Mesenteric fat pad (tissue), 1 donor: ENCODE results near the gene ADAMTS2. TPM values are rescaled to one million over a fixed set of nuclear protein-coding genes. Genes with fewer than 3 reads are reported as not detected.

Experiments
- DNase-seq: peaks from one replicate; pipeline ENCODE4 v3.0.0-alpha.2; 2020; ENCODE audit warnings: low spot score
- total RNA-seq: library from RNA; stranded (reverse); fragmentation: NEBNext Ultra II Directional; extraction: Animal tissue kit (Norgen Biotek cat#: 25700); gene quantifications from one replicate; pipeline ENCODE4 v1.2.1, GENCODE V29; 2021
- donor health status: DM: yes; HTN: yes; CAD: no.

ADAMTS2 gene
- total RNA-seq, 1 donor from 2014 or later, result 79.4 TPM

DNA sequence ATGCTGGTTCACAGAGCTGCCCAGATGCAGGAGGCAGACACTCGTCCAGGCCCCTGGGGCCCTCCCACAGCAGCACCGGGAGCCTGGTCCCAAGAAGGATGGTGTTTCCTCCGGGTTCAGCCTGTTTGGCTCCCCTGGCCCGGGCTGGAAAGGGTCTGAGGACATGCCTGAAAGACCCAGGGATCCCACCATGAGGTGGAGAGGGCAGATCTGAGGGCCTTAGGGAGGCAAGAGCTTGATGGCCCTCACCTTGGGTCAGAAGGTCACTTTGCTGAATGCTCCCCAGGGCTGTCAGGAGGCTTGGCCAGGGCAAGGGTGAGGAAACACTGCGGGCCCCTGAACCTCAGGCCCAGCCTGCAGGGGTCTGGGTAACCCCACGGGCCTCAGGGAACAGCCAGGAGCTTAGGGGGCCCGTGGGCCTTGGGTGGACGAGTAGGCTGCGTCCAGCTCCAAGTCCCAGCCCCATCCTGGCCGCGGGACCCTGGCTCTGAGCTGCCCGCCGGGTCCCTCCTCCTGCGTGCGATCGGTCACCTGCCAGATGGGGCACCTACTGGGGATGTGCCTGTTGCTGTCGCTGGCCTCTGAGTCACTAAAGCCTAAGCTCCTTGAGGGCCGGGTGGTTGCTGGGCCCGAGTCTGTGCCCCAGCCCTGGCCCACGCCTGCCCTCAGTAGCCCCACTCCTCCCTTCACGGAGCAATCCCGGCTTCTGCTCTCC, 178.9 kb downstream of the ADAMTS2 start:
- peak; percentile 87 for DNase-seq

DNA sequence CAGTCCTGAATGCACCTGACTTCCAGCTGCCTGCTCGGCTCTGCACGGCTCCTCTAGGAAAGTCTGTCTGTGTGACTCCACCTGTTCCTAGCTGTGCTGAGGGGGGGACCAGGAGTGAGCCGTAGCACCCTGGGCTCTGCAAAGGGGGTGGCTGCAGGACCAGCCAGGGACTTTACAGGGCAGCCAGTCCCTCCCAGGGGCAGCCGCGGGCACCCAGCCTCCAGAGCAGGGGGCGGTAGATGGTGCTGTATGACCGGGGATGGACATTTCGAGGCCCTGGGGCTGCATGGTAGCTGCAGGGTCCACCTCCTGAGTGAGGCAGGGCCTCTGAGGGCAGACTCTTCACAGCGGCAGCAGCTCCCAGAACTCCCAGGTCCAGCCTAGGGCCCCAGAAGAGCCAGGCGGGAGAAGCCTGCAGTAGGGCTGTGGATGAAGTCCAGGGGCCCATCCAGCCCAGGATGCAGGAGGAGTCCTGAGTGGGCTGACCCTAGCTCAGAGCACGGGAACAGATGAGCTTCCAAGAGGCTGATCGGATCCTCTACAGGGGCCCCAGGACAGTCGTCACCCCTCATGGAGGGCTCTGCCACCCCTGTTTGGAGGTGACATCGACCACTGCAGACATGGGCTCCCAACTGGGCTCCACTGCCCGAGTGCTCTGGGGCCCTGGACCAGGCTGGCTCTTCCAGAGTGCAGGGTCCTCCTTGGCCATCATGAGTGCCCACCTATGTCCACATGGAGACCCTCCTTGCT, 179.7 kb downstream of the ADAMTS2 start:
- DNase-seq, result peak; percentile 83

DNA sequence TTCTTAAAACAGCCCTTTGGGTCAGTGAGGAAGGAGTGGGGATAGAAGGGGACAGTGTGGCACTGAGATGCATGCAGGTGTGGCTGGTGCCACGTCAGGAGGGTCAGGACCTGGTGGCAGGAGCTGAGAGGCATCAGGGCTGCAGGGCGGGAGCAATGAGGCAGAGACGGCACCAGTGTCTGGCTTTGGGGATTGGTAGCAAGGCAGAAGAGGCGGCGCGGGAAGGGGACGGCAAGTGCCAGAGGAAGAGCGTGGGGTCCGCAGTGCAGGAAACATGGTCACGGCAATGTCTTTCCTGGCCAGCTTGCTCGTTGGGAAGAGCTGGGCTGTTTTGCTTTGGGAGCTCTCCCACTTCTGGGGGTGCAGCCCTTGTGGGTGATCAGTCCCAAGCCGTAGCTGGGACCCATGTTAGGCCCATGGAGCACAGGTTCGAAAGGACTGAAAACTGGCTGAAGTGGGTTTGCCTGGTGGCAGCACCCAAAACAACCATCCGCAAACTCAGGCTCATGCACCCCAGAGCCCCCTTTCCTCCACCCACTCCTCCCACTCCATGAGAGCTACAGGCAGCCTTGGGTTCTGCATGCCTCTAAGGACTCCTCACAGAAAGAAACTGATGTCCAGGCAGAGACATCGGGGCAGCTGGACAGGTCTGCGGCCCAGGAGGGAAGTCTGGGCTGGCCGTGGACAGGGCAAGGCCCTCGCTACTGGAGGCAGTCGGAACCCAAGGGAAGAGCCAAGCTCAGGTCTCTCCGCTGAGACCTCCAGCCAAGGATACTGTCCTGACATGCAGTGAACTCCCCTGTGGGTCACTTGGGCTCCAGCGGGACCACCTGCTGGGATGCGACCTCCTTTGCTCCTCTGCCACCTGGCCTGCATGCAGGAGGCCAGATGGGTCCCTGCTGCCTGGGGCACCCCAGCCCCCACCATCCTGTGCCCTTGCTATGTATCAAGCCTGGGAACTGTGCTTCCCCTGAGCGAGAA, 180.6 kb downstream of the ADAMTS2 start:
- peak; percentile 72 for DNase-seq

DNA sequence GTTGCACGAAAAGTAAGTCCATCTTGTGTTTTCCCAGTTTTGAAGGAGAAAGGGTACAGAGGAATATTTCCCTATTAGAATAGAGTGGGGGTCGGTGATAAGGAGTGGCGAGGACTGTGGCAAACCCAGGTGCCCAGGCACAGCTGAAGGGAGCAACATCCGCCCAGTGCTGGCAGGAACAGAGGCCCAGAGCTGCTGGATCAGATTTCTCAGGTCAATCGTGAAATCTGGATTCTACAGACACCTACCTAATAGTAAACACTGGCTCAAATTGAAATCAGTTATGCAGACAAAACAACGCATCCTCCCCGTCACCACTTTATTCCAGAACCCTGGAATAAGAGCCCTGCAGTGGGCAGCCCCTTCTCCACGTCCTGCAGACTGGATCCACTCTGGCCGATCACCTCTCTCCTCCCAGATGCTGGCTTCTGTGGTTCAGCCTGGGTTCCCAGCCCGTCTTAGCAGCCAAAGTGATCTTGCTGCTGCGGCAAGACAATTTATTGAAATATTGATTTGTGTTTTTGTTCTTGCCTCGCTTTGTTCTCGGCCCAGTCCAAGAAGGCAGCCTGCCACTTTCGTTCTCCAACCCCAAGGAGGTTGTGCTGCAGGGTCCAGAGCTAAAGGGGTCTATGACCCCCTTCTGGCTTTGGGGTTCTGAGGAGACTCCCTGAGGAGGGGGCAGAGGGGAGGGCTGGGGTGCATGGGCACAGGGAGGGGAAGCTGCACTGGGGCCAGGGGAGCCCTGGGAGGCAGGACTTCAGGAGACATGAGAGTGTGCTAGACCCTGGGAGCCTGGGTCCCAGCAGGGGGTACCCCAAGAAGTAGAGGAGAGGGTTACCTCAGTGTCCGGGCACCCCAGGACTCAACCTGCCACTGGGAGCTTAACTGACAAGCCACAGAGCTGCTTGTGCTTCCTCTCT, 181.8 kb downstream of the ADAMTS2 start:
- peak; percentile 79 for DNase-seq

DNA sequence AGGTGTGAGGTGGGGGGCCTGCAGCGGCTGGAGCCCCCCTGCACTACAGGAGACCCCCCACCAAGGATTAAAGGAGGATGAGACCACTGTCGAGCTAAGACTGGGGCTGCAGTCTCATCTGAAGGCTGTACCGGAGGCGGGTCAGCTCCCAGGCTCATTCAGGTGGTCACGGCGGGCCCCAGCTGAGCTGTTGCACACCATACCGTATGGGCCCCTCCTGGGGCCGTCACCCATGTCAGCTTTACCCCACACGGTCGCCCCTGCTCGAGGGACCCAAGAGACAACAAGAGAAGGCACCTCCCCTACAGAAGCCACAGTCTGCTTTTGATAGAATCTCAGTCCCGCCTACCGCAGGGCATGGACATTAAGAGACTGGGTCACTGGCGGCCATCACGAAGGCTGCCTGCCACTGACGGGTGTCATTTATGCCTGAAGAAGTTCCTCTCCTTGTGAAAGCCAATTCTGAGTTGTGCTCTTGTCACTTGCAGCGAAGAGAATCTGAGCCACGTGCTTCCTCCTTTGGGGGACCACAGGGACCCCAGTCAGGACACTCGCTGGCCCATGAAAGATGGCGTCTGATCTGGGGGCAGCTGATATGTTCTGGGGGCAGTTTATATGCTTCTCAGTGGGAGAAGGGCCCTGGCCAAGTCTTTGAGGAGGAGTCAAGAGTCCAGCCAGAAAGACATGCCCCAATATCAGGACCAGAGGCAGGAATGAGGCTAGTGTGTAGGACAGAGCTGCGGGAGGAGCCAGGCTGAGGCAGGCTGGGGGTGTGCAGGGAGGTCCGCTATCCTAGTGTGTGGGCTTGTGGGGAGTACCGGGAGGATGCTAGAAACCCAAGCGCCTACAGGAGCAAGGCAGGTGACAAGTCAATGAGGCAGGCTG, 182.7 kb downstream of the ADAMTS2 start:
- peak; percentile 85 for DNase-seq

DNA sequence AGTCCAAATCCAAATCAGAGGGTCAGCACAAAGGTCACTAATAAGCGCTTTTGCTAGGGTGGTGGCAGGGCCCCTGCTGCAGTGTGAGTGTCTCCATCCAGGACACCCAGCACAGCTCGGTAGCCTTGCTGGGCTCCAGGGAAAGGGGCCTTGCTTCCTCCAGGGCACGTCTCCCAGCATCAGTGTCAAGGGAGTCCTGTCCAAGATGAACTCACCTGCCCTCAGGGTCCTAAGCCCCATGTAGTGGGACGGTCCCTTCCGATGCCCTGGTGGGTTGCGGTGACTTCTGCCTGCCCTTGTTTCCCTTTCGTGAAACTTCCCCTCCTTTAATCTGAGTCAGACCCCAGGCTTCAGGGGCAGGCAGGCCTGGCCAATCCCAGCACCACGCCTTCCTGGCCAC, 183.4 kb downstream of the ADAMTS2 start:
- DNase-seq, result peak; percentile 57

DNA sequence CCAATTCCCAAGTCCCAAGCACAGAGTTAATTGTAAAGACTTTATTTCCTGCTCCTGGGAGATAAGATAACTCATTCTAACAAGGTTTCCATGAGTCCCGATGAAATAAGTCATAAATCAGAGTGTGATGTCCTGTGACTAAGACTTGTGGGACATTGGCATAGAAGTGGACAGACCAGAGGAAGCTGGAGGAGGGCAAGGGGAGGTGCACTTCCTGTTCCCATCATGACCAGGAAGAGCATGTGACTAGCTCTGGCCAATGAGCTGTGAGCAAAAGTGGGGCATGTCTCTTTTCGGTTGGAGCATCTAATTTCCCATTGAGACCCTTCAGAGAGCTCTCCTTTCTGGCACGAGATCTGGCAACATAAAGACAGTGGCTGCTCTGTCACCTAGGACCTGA, 184.7 kb downstream of the ADAMTS2 start:
- DNase-seq, result peak; percentile 28

DNA sequence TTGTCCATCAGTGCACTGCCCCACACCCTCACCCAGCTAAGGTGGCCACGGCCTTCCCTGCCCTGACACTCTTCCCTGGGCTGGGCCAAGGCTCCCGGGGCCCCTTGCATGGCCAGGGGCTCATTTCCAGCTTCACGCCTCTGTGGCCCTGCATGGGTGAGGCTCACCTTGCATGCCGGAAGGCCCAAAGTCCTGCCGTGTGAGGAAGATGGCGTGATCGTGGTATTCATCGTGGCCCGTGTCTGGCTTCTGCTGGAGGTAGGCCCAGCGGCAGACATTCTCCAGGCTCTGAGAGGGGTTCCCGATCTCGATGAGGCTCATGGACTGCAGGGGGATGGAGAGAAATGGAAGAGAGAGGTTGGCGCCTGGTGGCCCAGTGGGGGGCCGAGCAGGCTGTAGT, 186.7 kb downstream of the ADAMTS2 start:
- DNase-seq, result peak; percentile 78

DNA sequence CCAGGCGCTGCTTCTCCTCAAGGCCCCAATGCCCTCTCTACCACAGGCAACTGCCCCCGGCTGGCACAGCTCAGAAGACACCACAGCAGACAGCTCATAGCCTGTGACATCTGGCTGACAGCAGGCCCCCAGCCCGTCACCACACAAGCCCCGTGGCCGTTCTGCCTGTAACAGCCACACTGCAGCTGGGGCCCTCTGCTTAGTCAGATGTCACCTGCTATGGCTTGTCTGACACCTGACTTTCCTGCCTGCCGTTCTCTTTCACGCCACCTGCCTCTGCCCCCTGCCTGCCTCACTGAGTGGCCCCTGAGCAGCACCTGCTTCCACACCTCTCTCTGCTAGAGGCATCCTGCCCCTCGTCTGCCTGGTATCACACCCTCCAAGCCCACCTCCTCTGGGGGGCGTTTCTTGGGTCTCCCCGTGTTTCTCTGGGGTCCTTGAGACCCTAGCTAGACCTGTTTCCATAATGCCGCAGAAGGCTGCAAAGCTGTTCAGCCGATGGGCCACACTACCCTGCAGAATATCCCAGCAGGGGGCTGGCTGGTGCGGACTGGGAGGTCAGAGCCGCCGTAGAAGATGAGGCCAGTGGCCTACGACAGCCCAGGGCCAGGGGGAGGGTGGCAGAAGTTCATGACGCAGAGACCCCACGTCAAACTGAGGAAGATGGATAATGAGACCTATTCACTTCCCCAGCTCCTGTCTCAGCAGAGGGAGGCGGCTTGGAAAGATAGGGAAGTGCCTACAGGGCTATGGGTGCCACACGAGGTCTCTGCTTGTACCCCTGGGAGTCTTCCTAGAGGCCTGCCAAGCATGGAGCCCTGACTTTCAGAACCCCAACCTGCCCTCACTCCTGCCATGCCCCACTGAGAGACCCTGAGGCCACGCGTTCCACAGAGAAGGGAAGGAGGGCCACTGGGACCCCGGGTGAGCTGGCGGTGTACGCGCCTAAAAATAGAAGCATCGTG, 190.0 kb downstream of the ADAMTS2 start:
- DNase-seq, result peak; percentile 77

DNA sequence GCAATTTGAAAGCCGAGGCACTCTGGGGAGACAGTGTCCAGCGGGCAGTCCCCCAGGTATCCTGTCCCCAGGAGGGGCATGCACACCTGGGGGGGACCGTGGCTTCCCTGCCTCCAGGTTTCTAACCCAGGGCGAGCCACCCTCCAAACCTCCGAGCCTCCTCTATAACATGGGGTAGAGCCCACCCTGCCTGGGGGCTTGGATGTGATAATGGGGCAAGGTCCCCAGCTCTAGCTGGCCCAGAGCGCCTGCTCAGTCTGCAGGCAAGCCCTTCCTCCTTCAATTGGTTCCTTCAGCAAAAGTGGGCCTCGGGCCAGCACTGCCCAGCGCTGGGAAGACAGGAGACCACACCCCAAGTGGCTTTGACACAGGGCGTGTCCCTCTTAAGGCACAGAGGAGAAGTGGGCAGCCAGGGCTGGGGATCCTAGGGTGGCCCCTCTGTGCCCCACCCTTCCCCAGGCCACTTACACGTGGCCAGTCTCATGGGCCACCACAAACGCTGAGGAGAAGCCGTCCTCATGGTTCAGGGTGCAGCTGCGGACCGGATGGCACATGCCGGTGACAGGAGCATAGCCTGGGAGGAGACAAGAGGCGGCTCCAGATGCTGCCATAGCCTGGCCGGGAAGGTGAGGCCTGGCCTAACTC, 190.8 kb downstream of the ADAMTS2 start:
- peak; percentile 86 for DNase-seq

DNA sequence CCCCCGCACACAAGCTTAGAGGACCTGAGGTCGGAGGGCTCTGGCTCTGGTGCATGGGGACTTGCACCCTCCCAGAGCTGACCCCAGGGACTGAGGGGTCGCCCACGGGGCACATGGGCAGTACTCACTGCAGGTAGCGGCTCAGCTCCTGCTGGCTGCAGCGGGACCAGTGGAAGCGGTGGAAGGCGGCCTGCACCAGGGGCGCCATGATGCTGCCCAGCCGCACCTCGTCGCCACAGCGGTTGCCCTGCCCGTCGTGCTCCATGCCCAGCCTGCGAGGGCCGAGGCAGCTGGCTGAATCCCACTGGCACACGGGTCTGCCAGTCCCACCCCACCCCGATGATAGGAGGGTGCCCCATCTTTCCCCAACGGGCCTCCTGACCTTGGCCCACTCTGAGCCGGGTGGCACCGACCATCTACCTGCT, 191.3 kb downstream of the ADAMTS2 start:
- peak; percentile 86 for DNase-seq

DNA sequence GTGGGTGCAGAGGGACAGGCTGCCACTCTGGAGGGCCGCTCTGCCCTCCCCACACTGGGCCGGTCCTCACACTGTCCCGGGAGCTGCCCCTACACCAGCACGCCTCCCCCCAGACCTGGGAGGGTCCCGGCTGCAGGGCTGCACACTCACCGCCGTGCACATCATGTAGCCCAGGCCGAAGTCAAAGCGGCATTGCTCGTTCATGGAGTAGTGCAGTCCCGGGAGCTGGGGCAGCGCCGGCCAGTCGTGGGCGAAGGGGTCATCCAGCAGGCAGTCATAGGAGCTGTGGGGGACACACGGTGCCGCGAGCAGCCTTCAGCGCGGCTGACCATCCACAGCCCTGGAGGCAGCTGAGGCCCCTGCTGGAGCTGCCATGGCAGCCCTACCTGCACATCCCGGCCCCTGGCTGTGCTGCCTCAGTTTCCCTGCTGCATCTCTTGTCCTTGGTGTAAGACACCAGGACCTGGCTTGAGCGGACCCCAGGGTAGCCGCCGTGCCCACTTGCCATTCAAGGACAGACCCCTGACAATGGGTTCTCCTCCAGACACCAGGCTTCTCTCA, 191.8 kb downstream of the ADAMTS2 start:
- peak; percentile 80 for DNase-seq

DNA sequence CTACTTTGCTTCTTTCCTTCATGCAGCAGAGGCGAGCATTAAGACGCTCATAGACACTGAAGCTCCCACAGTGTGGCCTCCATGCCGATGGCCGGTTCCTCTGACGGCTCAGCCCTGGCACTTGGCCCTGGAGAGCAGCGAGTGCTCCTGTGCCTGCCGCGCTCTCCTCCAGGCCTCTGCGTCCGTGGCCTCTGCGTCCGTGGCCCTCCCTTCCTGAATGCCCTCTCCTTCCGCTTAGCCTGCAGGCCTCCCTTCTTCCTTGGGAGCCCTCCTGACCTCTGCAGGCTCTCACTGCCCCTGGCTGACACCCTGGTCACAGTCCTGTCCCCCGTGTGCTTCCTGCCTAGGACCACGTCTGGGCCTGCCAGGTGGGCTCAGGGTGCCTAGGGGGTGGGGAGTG, 192.3 kb downstream of the ADAMTS2 start:
- no peak for DNase-seq

DNA sequence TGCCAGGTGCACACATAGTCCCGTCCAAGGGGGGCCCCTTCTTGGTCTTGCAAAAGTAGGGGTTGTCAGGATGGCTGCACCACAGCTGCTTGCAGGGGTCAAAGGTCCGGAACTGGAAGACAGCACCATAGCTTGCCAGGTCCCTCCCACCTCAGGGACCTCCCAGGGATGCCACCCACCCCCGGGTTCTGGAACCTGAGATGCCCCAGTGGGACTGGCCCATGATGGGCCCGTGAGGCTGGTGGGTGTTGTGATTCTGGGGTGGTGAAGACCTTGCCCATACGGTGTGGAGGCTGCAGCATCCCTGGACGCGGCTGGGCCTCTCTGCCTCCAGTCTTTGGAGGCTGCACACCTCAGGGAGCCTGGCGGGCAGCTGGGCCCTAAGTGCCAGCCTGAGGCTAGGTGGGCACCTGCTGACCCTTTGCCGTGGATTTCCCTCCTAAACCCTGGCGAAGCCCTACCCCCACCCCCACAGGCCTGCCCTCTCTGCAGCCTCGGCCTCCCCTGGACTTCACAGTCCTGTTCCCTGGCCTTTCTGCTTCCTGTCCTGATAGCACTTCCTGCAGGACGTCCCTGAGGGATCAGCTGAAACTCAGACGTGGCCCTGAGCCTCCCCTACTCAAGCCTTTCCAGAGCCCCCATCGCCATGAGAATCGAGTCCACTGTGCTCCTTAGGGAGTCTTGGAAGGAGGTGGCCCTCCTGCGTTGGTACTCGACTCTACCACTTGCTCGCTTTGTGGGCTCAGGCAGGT, 192.9 kb downstream of the ADAMTS2 start:
- DNase-seq, result no peak

DNA sequence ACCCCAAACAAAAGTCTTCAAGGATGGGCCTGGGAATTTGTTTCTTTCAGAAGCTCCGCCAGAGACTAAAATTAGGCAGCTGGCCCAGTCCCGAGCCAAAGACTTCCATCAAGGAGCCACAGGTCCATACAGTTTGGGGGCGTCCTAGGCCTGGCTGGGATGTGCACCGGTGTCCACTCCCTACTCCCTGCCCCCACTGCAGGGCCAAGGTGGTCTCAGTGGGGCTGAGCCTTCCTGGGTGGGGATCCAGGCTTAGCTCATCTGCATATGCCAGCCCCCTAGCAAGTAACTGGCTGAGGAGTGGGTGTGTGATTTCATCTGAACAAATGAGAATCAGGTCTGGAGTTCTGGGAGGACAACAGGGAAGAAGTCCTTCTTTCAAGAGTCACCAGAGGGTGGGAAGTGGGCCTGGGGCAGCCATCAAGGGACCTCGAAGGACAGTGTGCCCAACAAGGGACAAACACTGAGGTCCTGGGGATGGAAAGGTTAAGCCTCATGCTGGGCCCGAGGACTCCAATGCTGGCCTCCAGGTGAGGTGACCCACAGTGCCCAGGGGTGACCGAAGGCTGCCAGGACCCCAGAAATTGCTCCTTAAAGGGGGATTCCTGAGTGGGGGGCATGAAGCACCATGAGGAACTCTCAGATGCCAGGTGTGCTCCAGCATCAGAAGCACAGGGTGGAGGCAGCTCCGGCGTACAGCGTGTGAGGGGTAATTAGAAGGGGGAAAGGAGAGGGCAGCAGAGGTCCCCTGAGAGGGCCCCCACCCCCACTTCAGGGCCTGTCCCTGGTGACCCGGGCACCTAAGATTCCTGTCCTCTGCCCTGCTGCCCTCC, 193.8 kb downstream of the ADAMTS2 start:
- no peak for DNase-seq

DNA sequence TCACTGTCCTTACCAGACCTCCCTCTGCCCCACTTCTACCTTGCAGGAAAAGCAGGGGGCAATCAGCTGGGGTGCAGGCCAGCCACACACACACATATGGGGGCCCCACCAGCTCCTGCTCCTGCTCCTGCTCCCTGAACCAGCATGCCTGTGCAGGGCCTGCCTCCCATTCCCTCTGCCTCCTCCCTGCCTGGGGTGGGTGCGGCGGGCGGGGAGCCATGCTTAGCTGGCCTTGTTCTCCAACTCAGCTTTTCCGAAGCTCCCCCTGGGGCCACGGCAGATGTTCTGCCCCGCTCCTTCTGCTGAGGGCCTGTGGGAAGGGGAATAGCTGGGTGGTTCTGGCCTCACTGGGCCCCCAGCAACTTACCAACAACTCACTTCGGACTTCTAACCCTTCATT, 195.2 kb downstream of the ADAMTS2 start:
- no peak for DNase-seq
